Putamen (tissue), 1 donor: ENCODE results near the gene PCDHA5.
"Not testable (repeated sequence)": the region's sequence is repeated elsewhere in the genome, so short reads cannot be mapped to it uniquely, and the experiment has no call there.

Experiments
- DNase-seq: peaks from one replicate; pipeline ENCODE4 v3.0.0-alpha.2; 2016; ENCODE audit warnings: low spot score

Gene PCDHA5

GRCh38 chr5:140821375-140822280, at the start of gene PCDHA5:
Gene PCDHA5 (plus strand): TSS chr5:140821613.
- DNase-seq, result no peak

- DNase-seq, result no peak
These were observed 40.9 kb upstream of the PCDHA5 start for GRCh38 chr5:140780512-140780911.

- DNase-seq, result no peak
These were observed 35.3 kb upstream of the PCDHA5 start, which contains the start of gene PCDHA1 for GRCh38 chr5:140785905-140786686. Gene PCDHA1 (plus strand): TSS chr5:140786140.

- not testable (repeated sequence) for DNase-seq
These were observed 34.0 kb upstream of the PCDHA5 start for GRCh38 chr5:140787422-140787821.

- DNase-seq, result not testable (repeated sequence)
These were observed 33.4 kb upstream of the PCDHA5 start for GRCh38 chr5:140787849-140788504.

GRCh38 chr5:140791089-140791488, 30.3 kb upstream of the PCDHA5 start:
- DNase-seq, result no peak

- no peak for DNase-seq
These were observed 26.7 kb upstream of the PCDHA5 start, which contains the start of gene PCDHA2 for GRCh38 chr5:140794595-140795258. Gene PCDHA2 (plus strand): TSS chr5:140794852.

- DNase-seq, result no peak
These were observed 26.2 kb upstream of the PCDHA5 start for GRCh38 chr5:140795259-140795641.

- DNase-seq, result not testable (repeated sequence)
These were observed 25.2 kb upstream of the PCDHA5 start for GRCh38 chr5:140796072-140796717.

- no peak for DNase-seq
These were observed 24.7 kb upstream of the PCDHA5 start for GRCh38 chr5:140796718-140797095.

GRCh38 chr5:140800816-140801493, 20.5 kb upstream of the PCDHA5 start, which contains the start of gene PCDHA3:
Gene PCDHA3 (plus strand): TSS chr5:140801057.
- peak; percentile 42 for DNase-seq

- DNase-seq, result peak; percentile 28
These were observed 19.9 kb upstream of the PCDHA5 start for GRCh38 chr5:140801494-140801841.

GRCh38 chr5:140802381-140802780, 19.0 kb upstream of the PCDHA5 start:
- DNase-seq, result not testable (repeated sequence)

GRCh38 chr5:140802781-140803271, 18.6 kb upstream of the PCDHA5 start:
- DNase-seq, result no peak

GRCh38 chr5:140806834-140807775, 14.3 kb upstream of the PCDHA5 start, which contains the start of gene PCDHA4:
Gene PCDHA4 (plus strand): TSS chr5:140807068.
- DNase-seq, result no peak

GRCh38 chr5:140808241-140808888, 13.0 kb upstream of the PCDHA5 start:
- not testable (repeated sequence) for DNase-seq

- DNase-seq, result no peak
These were observed 12.5 kb upstream of the PCDHA5 start for GRCh38 chr5:140808889-140809291.

GRCh38 chr5:140822281-140822629, 842 bp downstream of the PCDHA5 start:
- DNase-seq, result no peak

- DNase-seq, result not testable (repeated sequence)
These were observed 1.6 kb downstream of the PCDHA5 start for GRCh38 chr5:140822969-140823368.
